Measurements from ENCODE around the gene KLK6.

GRCh38 chr19:50977626-50978025 lies 8.2 kb upstream of the KLK6 start:
- TF ChIP-seq CTCF (IDR thresholded peaks at IDR 0.05) (no peak), POLR2A (IDR thresholded peaks at IDR 0.05) (no peak)

All from testis (tissue), 2 donors.